Left colon (tissue), 2 donors: ENCODE data around the gene RETSAT. TPM values are rescaled to one million over a fixed set of nuclear protein-coding genes. Genes with fewer than 3 reads are reported as not detected.
"Not testable (repeated sequence)": the region's sequence is repeated elsewhere in the genome, so short reads cannot be mapped to it uniquely, and the experiment has no call there.

Source experiments
- ATAC-seq: fragments of 200-7000 bp; cut with Tn5 transposase; one replicate; pipeline ENCODE4 v1.9.1; 2020; ENCODE audit warnings: mild to moderate bottlenecking, moderate library complexity
- DNase-seq, 2 donors: peaks; one replicate each; pipeline ENCODE4 v3.0.0-alpha.2; 2020
- intact Hi-C, 2 donors: fragments of 100-400 bp; cut with DNase I in 1 of 2; cut with micrococcal nuclease in 1 of 2; formaldehyde crosslinking; loops; one replicate each; pipeline versions ENCODE4 v1.11.2 to v1.14.0; 2022; cut with DNase I, micrococcal nuclease
- total RNA-seq, 2 donors: library from RNA; stranded (reverse); fragmentation: NEBNext Ultra II Directional; extraction: Animal tissue kit (Norgen Biotek cat#: 25700); gene quantifications; one replicate each; pipeline ENCODE4 v1.2.1, GENCODE V29; 2021
- donor health status: DM: no; HTN: no; CAD: no.
- donor health status: DM: yes; HTN: yes; CAD: no.

The RETSAT gene
- total RNA-seq, 2 donors from 2014 or later: 245 to 291 TPM

GRCh38 chr2:85341269-85342029 is 12.9 kb downstream of the RETSAT start:
- ATAC-seq: no peak
- no peak for DNase-seq
- intact Hi-C loops: no loop called here

GRCh38 chr2:85340034-85340892 is 14.1 kb downstream of the RETSAT start:
- ATAC-seq: peak; percentile 31
- intact Hi-C loops: no loop called here
- DNase-seq: no peak

- DNase-seq (no peak), ATAC-seq (peak; percentile 70)
- intact Hi-C loops: no loop called here
Measured at GRCh38 chr2:85334928-85335327, 19.4 kb downstream of the RETSAT start.

GRCh38 chr2:85333877-85334276 is 20.5 kb downstream of the RETSAT start:
- intact Hi-C loops, ATAC-seq, DNase-seq: not testable (repeated sequence)

GRCh38 chr2:85330839-85331636 is 23.3 kb downstream of the RETSAT start:
- intact Hi-C loops: no loop called here
- ATAC-seq: no peak
- DNase-seq: no peak

GRCh38 chr2:85329701-85330100 is 24.6 kb downstream of the RETSAT start:
- intact Hi-C loops, ATAC-seq, DNase-seq: not testable (repeated sequence)

- ATAC-seq: no peak
- intact Hi-C loops: no loop called here
- no peak for DNase-seq
Measured at GRCh38 chr2:85329181-85329651, 25.1 kb downstream of the RETSAT start.

GRCh38 chr2:85327822-85328617 is 26.3 kb downstream of the RETSAT start, which contains the start of gene TGOLN2:
TGOLN2 (minus strand) TSS chr2:85327989; CDS start chr2:85327962, 27 bp downstream.
- DNase-seq (peak; percentile 93 to 97), ATAC-seq (peak; percentile 84)
- intact Hi-C loops: no loop called here

- ATAC-seq (peak; percentile 45), DNase-seq (peak; percentile 59 to 73)
- intact Hi-C loops: no loop called here
Measured at GRCh38 chr2:85327160-85327821, 27.0 kb downstream of the RETSAT start.

- intact Hi-C loops: no loop called here
- peak; percentile 43 to 49 for DNase-seq
- peak; percentile 13 for ATAC-seq
Measured at GRCh38 chr2:85326406-85327159, 27.7 kb downstream of the RETSAT start.

GRCh38 chr2:85325466-85325811 is 28.9 kb downstream of the RETSAT start:
- ATAC-seq (no peak), DNase-seq (no peak)
- intact Hi-C loops: no loop called here

GRCh38 chr2:85324639-85325465 is 29.5 kb downstream of the RETSAT start:
- DNase-seq (peak; percentile 63 to 73), ATAC-seq (peak; percentile 60)
- intact Hi-C loops: no loop called here

- ATAC-seq, DNase-seq, intact Hi-C loops: not testable (repeated sequence)
Measured at GRCh38 chr2:85323988-85324367, 30.4 kb downstream of the RETSAT start.

GRCh38 chr2:85323351-85323987 is 30.9 kb downstream of the RETSAT start:
- DNase-seq (no peak), ATAC-seq (no peak)
- intact Hi-C loops: no loop called here

GRCh38 chr2:85319796-85320195 is 34.5 kb downstream of the RETSAT start:
- DNase-seq: no peak
- no peak for ATAC-seq
- intact Hi-C loops: no loop called here
